SU-DHL-6 (cell line): ENCODE data around the gene TMEM198.

ENCODE experiments used
- H2AFZ ChIP-seq: fragments of 200-600 bp; sonication (generic); 2 replicates; pipeline ENCODE4 v1.6.1; 2014; ENCODE audit warnings: low read depth, mild to moderate bottlenecking, moderate library complexity, mixed read lengths, antibody characterized with exemption, low read length; ENCODE audit not compliant: severe bottlenecking
- H3F3A ChIP-seq: fragments of 200-600 bp; shearing (Covaris generic); 2 replicates; pipeline ENCODE4 v1.6.0; 2016; ENCODE audit warnings: antibody characterized with exemption, mild to moderate bottlenecking; ENCODE audit not compliant: insufficient read depth
- H3K27ac ChIP-seq: fragments of 200-600 bp; sonication (generic); 2 replicates; pipeline ENCODE4 v1.5.1; 2016; ENCODE audit warnings: low read depth, mild to moderate bottlenecking, low read length, moderate library complexity, mixed read lengths
- H3K27me3 ChIP-seq: fragments of 200-600 bp; sonication (generic), shearing (Covaris generic); 2 replicates; pipeline ENCODE4 v1.6.0; 2014; ENCODE audit warnings: mild to moderate bottlenecking, low read length
- H3K36me3 ChIP-seq: fragments of 200-600 bp; sonication (generic); 2 replicates; pipeline ENCODE4 v1.6.1; 2014; ENCODE audit warnings: mild to moderate bottlenecking, low read length, mixed read lengths
- H3K4me2 ChIP-seq: fragments of 300-600, 200-600 bp; shearing (Covaris generic), sonication (generic); 2 replicates; pipeline ENCODE4 v1.6.0; 2014; ENCODE audit warnings: low read length, low read depth, mild to moderate bottlenecking; ENCODE audit not compliant: poor library complexity, severe bottlenecking
- H3K4me3 ChIP-seq: fragments of 200-600 bp; sonication (generic); 2 replicates; pipeline ENCODE4 v1.5.1; 2014; ENCODE audit warnings: antibody characterized with exemption, low read length, mild to moderate bottlenecking, mixed read lengths; ENCODE audit not compliant: insufficient read depth, poor library complexity, severe bottlenecking
- H3K79me2 ChIP-seq: fragments of 200-600 bp; sonication (generic); 2 replicates; pipeline ENCODE4 v1.6.1; 2014; ENCODE audit warnings: mild to moderate bottlenecking, low read length, moderate library complexity; ENCODE audit not compliant: insufficient read depth
- H3K9ac ChIP-seq: fragments of 200-600 bp; sonication (generic); 2 replicates; pipeline ENCODE4 v1.7.0; 2014; ENCODE audit warnings: mild to moderate bottlenecking, low read length
- H3K9me2 ChIP-seq: fragments of 200-600 bp; sonication (generic); replicated peaks from 2 replicates; pipeline ENCODE4 v1.6.1; 2014; ENCODE audit warnings: low read length; ENCODE audit not compliant: insufficient read depth
- H3K9me3 ChIP-seq: fragments of 200-600 bp; sonication (generic); 2 replicates; pipeline ENCODE4 v1.6.1; 2014; ENCODE audit warnings: low read length, mixed read lengths; ENCODE audit not compliant: insufficient read depth
- H4K20me1 ChIP-seq: fragments of 200-600 bp; sonication (generic); 2 replicates; pipeline ENCODE4 v1.6.1; 2014; ENCODE audit warnings: low read depth, mild to moderate bottlenecking, antibody characterized with exemption, low read length, moderate library complexity, mixed read lengths
- EZH2phosphoT487 ChIP-seq: fragments of 200-600 bp; sonication (generic), shearing (Covaris generic); conservative IDR thresholded peaks from 2 replicates; pipeline ENCODE4 v1.6.1; 2018; ENCODE audit warnings: mild to moderate bottlenecking, antibody characterized with exemption, low read length, moderate library complexity, mixed read lengths
- TF ChIP-seq, protein P1 (sequence below): fragments of 200-600 bp; sonication (generic); IDR thresholded peaks from one replicate; pipeline ENCODE4 v1.5.1; 2017; ENCODE audit warnings: antibody characterized with exemption, mild to moderate bottlenecking, low read length, moderate library complexity; ENCODE audit not compliant: insufficient read depth, poor library complexity, severe bottlenecking

Gene TMEM198

DNA sequence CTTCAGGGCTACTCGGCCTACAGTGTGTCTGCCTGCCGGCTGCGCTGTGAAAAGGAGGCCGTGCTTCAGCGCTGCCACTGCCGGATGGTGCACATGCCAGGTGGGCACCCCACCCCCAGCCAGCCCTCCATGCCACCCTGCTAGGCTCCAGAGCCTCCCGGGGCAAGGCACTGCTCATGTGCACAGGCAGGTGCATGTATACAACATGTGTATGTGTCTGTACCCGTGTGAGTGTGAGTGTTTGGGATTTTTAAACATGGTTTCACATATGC, 11.5 kb upstream of the TMEM198 start:
- no peaks in the 10 kb centered on the region for H3K36me3 ChIP-seq
- no peaks in the 10 kb centered on the region for H4K20me1 ChIP-seq
- TF ChIP-seq, protein P1, sequence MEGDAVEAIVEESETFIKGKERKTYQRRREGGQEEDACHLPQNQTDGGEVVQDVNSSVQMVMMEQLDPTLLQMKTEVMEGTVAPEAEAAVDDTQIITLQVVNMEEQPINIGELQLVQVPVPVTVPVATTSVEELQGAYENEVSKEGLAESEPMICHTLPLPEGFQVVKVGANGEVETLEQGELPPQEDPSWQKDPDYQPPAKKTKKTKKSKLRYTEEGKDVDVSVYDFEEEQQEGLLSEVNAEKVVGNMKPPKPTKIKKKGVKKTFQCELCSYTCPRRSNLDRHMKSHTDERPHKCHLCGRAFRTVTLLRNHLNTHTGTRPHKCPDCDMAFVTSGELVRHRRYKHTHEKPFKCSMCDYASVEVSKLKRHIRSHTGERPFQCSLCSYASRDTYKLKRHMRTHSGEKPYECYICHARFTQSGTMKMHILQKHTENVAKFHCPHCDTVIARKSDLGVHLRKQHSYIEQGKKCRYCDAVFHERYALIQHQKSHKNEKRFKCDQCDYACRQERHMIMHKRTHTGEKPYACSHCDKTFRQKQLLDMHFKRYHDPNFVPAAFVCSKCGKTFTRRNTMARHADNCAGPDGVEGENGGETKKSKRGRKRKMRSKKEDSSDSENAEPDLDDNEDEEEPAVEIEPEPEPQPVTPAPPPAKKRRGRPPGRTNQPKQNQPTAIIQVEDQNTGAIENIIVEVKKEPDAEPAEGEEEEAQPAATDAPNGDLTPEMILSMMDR = no peak
- TF ChIP-seq EZH2phosphoT487 = no peak
- no peak overlapping the region for H3K4me2 ChIP-seq
- H2AFZ ChIP-seq = no peak overlapping the region
- no peaks in the 10 kb centered on the region for H3K27me3 ChIP-seq
- H3K27ac ChIP-seq = no peak overlapping the region
- no peaks in the 10 kb centered on the region for H3K79me2 ChIP-seq
- no peaks in the 10 kb centered on the region for H3K9me3 ChIP-seq
- H3K9ac ChIP-seq = no peak overlapping the region
- H3F3A ChIP-seq = no peaks in the 10 kb centered on the region
- no peaks in the 10 kb centered on the region for H3K9me2 ChIP-seq
- H3K4me3 ChIP-seq = no peak overlapping the region

DNA sequence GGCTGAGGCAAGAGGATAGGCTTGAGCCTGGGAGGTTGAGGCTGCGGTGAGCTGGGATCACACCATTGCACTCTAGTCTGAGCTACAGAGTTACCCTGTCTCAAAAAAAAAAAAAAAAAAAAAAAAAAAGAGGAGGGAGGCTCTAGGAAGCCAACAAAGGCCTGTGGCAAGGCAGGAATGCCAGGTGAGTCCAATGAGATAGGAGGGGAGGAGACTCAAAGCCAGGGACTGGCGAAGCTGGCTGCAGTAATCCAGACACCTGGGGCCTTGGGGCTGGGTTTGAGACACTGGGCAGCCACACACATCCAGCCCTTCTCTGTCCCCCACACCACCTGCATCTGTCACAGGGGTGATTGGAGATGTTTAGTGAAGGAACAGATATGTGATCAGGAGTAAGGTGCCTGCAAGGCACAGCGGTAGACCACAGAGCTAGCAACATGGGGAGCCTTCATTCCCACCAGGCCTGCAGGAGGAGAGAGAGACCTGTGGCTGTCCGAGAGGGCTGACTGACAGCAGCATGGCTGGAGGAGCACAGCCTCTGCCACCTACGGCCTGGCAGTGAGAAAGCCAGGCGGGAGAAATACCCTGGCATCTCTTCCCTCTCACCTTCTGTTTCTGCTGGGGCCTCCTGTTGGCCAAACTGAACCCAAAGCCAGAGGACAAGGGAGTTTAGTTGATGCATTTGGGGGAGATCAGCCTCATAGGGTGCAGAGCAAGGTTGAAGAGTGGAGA, 9.7 kb upstream of the TMEM198 start:
- no peaks in the 10 kb centered on the region for H3K27me3 ChIP-seq
- no peaks in the 10 kb centered on the region for H3K79me2 ChIP-seq
- no peak for TF ChIP-seq EZH2phosphoT487
- TF ChIP-seq, protein P1 = no peak
- no peak overlapping the region for H3K4me2 ChIP-seq
- no peak overlapping the region for H2AFZ ChIP-seq
- no peaks in the 10 kb centered on the region for H3F3A ChIP-seq
- H4K20me1 ChIP-seq = no peaks in the 10 kb centered on the region
- no peaks in the 10 kb centered on the region for H3K9me3 ChIP-seq
- no peak overlapping the region for H3K27ac ChIP-seq
- H3K9ac ChIP-seq = no peak overlapping the region
- H3K9me2 ChIP-seq = no peaks in the 10 kb centered on the region
- no peak overlapping the region for H3K4me3 ChIP-seq
- no peaks in the 10 kb centered on the region for H3K36me3 ChIP-seq

DNA sequence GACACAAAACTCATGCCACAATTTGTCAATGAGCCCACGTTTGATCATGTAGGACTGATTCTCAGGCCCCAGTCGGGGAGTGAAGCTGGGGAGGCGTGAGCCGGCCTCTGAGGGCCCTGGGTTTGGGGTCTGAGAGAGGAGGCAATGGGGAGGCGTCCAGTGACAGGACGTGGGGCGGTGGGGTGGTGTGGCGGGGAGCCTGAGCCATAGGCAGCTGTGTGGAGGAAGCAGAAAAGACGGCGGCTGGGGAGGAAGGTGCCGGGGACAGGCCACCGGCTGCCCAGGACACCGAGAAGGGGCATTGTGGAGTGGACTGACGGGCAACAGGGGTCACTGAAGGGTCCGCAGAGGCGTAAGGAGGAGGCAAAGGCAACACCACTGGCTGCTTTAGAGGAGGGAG, 7.4 kb upstream of the TMEM198 start:
- H3K9me2 ChIP-seq = no peaks in the 10 kb centered on the region
- H3K27me3 ChIP-seq = no peaks in the 10 kb centered on the region
- no peak overlapping the region for H3K4me2 ChIP-seq
- no peak overlapping the region for H3K27ac ChIP-seq
- H3K79me2 ChIP-seq = no peaks in the 10 kb centered on the region
- H3K9me3 ChIP-seq = no peaks in the 10 kb centered on the region
- TF ChIP-seq, protein P1 = no peak
- no peak for TF ChIP-seq EZH2phosphoT487
- H3K4me3 ChIP-seq = no peak overlapping the region
- no peaks in the 10 kb centered on the region for H3F3A ChIP-seq
- H3K9ac ChIP-seq = no peak overlapping the region
- H4K20me1 ChIP-seq = no peaks in the 10 kb centered on the region
- no peaks in the 10 kb centered on the region for H3K36me3 ChIP-seq
- no peak overlapping the region for H2AFZ ChIP-seq

DNA sequence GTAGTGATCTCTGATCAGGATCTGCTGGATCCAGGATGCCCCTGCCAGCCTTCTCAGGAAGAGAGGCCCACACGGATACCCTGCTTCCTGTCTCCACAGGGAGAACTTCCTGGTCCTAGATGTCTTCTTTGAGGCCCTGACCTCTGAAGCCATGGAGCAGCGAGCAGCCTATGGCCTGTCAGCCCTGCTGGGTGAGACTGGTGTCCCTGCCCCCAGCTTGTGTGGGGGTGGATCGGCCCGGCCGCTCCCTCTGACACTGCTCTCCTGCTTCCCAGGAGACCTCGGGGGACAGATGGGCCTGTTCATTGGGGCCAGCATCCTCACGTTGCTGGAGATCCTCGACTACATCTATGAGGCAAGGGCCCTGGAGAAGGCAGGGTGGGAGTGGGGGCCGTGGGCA, 6.9 kb upstream of the TMEM198 start:
- no peak overlapping the region for H3K4me2 ChIP-seq
- no peaks in the 10 kb centered on the region for H3K9me3 ChIP-seq
- no peaks in the 10 kb centered on the region for H3K27me3 ChIP-seq
- H3K27ac ChIP-seq = no peak overlapping the region
- no peak overlapping the region for H2AFZ ChIP-seq
- no peaks in the 10 kb centered on the region for H3K9me2 ChIP-seq
- no peaks in the 10 kb centered on the region for H3K36me3 ChIP-seq
- TF ChIP-seq EZH2phosphoT487 = no peak
- TF ChIP-seq, protein P1 = no peak
- no peaks in the 10 kb centered on the region for H3K79me2 ChIP-seq
- no peak overlapping the region for H3K9ac ChIP-seq
- no peaks in the 10 kb centered on the region for H4K20me1 ChIP-seq
- no peaks in the 10 kb centered on the region for H3F3A ChIP-seq
- H3K4me3 ChIP-seq = no peak overlapping the region
